Stimulated activated CD4-positive, alpha-beta T cell treated with anti-CD3 and anti-CD28 coated beads, Interleukin-1b, Interleukin-23, amount 100 ng/mL, for 48 hours (primary cell): Measurements from ENCODE around the gene CA14.
"Not testable (repeated sequence)": the region's sequence is repeated elsewhere in the genome, so short reads cannot be mapped to it uniquely, and the experiment has no call there.

ENCODE experiments used
- DNase-seq: peaks from one replicate; pipeline ENCODE4 v3.0.0-alpha.2; 2020

The CA14 gene

GRCh38 chr1:150257624-150258585 lies at the start of gene CA14:
Gene CA14 (plus strand): TSS chr1:150257774. CDS start chr1:150258129, 355 bp downstream.
- DNase-seq: no peak

- not testable (repeated sequence) for DNase-seq
Measured at GRCh38 chr1:150208460-150208859, 49.1 kb upstream of the CA14 start.

DNA sequence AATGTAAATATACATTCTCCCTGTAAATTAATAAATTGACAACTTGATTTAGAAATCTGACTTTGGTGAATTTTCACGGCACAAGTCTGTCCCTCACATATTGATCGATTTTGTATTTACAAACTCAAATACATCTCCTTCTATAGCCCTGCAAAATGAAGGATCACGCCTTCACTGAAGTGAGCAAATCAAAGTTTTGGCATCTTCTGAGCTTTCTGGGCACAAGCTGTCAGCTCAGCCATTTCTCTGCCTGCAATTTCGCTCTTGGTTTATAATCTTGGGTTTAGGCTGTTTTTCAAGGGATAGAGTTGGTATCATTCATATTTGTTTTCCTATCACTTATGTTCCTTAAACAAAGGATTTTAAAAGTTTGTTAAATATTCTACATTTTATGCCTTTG lies 47.5 kb upstream of the CA14 start:
- DNase-seq: no peak

GRCh38 chr1:150210706-150211105 lies 46.9 kb upstream of the CA14 start:
- no peak for DNase-seq

- DNase-seq: no peak
Measured at GRCh38 chr1:150212070-150212469, 45.5 kb upstream of the CA14 start.

GRCh38 chr1:150213170-150214098 lies 44.1 kb upstream of the CA14 start:
- peak; percentile 93 for DNase-seq

GRCh38 chr1:150214099-150214756 lies 43.3 kb upstream of the CA14 start:
- not testable (repeated sequence) for DNase-seq

- not testable (repeated sequence) for DNase-seq
Measured at GRCh38 chr1:150215855-150216254, 41.7 kb upstream of the CA14 start.

GRCh38 chr1:150221552-150221951 lies 36.0 kb upstream of the CA14 start:
- DNase-seq: no peak

DNA sequence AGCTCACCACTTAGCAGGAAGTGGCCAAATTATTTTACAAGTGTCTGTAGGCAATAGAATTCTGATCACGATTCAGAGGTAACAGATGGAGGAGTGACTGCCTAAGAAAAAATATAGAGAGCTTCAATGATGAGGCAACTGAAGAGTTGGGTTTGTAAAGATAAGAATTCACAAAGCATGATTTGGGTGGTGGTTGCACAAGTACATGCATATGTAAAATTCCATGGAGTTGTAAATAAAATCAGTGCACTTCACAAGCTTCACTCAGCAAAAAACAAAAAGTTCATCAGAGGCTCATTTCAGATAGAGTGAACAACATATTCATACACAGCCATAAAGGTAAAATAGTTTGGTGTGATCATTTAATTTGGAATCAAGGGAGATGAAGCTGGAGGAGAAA lies 32.6 kb upstream of the CA14 start:
- DNase-seq: no peak

DNA sequence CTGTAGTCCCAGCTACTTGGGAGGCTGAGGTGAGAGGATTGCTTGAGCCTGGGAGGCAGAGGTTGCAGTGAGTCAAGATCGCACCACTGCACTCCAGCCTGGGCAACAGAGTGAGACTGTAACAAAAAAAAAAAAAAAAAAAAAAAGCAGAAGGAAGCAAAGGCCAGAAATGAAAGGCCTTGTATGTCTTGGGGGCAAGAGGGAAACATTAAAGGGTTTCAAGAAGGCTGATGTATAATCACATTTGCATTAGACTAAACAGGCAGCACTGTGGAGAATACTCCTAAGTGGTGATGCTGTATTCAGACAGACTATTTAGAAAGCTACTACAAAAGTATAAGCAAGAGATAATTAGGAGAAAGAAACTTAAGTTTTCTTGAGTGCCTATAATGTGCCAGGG lies 32.0 kb upstream of the CA14 start:
- no peak for DNase-seq

DNA sequence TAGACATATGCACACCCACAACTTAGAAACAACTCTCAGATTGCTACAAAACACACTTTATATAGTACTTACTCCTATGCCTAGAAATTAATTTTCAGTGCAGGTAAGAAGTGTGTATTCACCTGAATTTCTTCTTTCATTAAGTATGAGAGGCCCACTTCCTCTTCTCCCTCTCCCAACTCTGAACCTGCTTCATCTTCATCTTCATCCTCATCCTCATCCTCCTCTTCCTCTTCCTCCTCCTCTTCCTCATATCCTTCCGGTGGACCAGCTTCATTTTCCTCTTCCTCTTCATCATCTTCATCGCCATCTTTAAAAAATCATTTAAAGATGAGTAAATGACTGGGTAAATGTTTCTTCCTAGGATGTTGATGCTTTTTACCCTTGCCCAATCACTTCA lies 31.1 kb upstream of the CA14 start:
- no peak for DNase-seq

DNA sequence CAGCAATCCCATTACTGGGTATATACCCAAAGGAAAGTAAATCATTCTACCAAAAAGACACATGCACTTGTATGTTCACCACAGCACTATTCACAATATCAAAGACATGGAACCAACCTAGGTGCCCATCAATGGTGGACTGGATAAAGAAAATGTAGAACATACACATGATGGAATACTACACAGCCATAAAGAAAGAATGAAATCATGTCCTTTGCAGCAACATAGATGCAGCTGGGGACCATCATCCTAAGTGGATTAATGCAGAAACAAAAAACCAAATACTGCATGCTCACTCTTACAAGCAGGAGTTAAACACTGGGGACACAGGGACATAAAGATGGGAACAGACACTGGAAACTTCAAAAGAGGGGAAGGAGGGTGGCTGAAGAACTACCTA lies 30.3 kb upstream of the CA14 start:
- DNase-seq: no peak

DNA sequence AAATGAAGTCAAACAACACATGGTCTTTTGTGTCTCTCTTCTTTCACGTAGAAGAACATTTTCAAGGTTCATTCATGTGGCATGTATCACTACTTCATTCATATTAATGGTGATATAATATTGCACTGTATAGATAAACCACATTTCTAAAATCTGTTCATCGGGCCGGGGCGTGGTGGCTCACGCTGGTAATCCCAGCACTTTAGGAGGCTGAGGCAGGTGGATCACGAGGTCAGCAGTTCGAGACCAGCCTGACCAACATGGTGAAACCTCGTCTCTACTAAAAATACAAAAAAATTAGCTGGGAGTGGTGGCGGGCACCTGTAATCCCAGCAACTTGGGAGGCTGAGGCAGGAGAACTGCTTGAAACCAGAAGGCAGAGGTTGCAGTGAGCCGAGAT lies 29.3 kb upstream of the CA14 start:
- not testable (repeated sequence) for DNase-seq

GRCh38 chr1:150232921-150233320 lies 24.7 kb upstream of the CA14 start:
- not testable (repeated sequence) for DNase-seq

GRCh38 chr1:150233359-150234308 lies 23.9 kb upstream of the CA14 start:
- peak; percentile 23 for DNase-seq

DNA sequence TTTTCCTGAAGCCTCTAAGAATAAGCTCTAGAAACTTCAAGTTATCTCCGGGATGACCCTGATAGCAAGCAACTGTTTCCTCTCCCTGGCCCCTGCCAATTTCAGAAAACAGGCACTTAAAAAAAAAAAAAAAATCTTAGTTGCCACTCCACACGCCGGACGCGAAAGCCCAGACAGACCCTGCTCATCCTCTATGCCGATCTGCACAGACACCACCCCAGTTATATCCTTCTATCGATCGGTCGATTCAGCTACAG lies 23.3 kb upstream of the CA14 start:
- no peak for DNase-seq

DNA sequence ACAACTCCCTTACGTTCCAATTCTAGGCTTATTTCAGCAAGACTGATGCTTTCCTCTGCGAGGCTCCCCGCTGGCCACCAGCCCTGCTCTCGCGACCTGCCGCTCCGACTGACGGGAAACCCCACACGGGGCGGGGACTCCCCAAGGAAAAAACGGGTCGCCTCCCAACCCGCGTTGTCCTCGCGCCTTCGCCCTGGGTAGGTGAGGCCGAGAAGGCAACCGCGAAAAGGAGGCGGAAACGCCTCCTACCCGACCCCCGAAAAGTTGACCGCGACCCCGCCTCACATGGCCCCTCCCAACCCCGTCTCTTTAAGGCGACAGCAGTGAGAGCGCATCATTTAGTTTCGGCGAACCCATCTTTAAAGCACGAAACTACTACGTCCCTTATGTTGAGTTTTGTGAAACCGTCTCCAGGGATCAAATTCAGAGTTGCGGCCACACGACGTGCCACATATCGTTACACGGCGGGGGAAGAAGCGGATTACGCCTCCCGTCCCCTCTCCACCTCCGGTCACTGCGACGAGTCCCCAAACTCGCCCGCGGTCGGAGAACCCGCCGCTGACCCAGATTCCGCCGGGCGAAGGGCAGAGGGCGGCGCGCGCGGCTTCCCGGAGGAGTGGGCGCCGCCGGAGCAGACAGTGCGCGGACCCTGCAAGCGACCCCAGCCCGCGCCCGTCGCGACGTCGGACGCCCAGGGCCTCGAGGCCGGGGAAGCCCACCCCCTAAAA lies 22.8 kb upstream of the CA14 start:
- DNase-seq: peak; percentile 91

DNA sequence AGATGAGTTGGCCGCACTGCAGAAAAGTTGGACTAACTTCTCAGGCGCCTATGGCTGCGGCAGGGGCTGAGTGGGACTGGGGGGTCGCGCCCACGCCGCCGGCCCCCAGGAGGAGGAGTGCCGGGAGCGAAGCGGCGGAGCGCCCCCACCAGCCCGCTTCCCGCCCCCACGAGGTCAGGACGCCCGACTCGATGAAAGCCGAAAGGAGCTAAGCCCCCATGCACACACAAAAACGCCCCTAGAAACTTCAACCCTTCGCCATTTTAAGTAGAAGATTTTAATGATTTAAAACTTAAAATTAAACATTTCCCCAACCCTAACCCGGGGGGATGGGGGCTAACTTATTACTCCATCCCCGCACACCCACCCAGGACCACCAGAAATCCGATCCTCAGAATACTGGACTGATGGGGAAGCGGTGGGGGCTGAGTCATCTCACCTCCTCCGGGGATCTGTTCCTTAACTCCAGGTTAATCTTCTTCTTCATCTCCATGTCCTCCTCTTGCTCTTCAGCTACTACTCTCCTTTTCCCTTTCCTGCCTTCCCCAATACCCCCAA lies 22.2 kb upstream of the CA14 start:
- DNase-seq: peak; percentile 20

- DNase-seq: peak; percentile 96
Measured at GRCh38 chr1:150235852-150236613, 21.5 kb upstream of the CA14 start, which contains the start of gene ANP32E. Gene ANP32E (minus strand): TSS chr1:150236112. CDS start chr1:150235786, 326 bp downstream.
